CD4-positive, alpha-beta T cell treated with Interleukin-1 beta for 1 hour (primary cell): Measurements from ENCODE around the gene UBE4A.
"Not testable (repeated sequence)": the region's sequence is repeated elsewhere in the genome, so short reads cannot be mapped to it uniquely, and the experiment has no call there.

Experiments used
- DNase-seq, 2 donors: peaks; one replicate each; pipeline ENCODE4 v3.0.0-alpha.2; 2020 to 2022

UBE4A gene

GRCh38 chr11:118401880-118402590 lies 42.6 kb downstream of the UBE4A start:
- DNase-seq: no peak

- DNase-seq: not testable (repeated sequence)
Observed at GRCh38 chr11:118402594-118402993, 43.2 kb downstream of the UBE4A start.

GRCh38 chr11:118406599-118407166 lies 47.3 kb downstream of the UBE4A start:
- no peak for DNase-seq

- no peak for DNase-seq
Observed at GRCh38 chr11:118410055-118410745, 50.8 kb downstream of the UBE4A start.

GRCh38 chr11:118411530-118411929 lies 52.1 kb downstream of the UBE4A start:
- no peak for DNase-seq

GRCh38 chr11:118412921-118413320 lies 53.5 kb downstream of the UBE4A start:
- DNase-seq: no peak

GRCh38 chr11:118415062-118415738 lies 55.8 kb downstream of the UBE4A start:
- no peak for DNase-seq

GRCh38 chr11:118415739-118416068 lies 56.3 kb downstream of the UBE4A start:
- peak in 1 of 2 donors; percentile 21 for DNase-seq

- not testable (repeated sequence) for DNase-seq
Observed at GRCh38 chr11:118416900-118417299, 57.5 kb downstream of the UBE4A start.

- DNase-seq: no peak
Observed at GRCh38 chr11:118417801-118418200, 58.4 kb downstream of the UBE4A start.

GRCh38 chr11:118418766-118419165 lies 59.4 kb downstream of the UBE4A start:
- DNase-seq: no peak

- no peak for DNase-seq
Observed at GRCh38 chr11:118427707-118428106, 68.3 kb downstream of the UBE4A start.

- no peak for DNase-seq
Observed at GRCh38 chr11:118430956-118431355, 71.6 kb downstream of the UBE4A start.

GRCh38 chr11:118434123-118434552 lies 74.7 kb downstream of the UBE4A start:
- DNase-seq: peak; percentile 44 to 66

GRCh38 chr11:118434553-118435289 lies 75.3 kb downstream of the UBE4A start:
- peak in 1 of 2 donors; percentile 19 for DNase-seq

GRCh38 chr11:118435290-118435892 lies 76.0 kb downstream of the UBE4A start:
- peak; percentile 54 to 59 for DNase-seq

GRCh38 chr11:118435893-118436624 lies 76.7 kb downstream of the UBE4A start, which contains the start of gene KMT2A:
TSS of gene KMT2A (plus strand) at chr11:118436492. CDS start at chr11:118436513, 21 bp downstream.
- DNase-seq: peak; percentile 90 to 94

GRCh38 chr11:118436639-118437207 lies 77.3 kb downstream of the UBE4A start:
- peak in 1 of 2 donors; percentile 52 for DNase-seq

GRCh38 chr11:118437208-118438125 lies 78.1 kb downstream of the UBE4A start:
- peak; percentile 39 to 64 for DNase-seq
